ENCODE data around the gene KRTAP10-9.

DNA sequence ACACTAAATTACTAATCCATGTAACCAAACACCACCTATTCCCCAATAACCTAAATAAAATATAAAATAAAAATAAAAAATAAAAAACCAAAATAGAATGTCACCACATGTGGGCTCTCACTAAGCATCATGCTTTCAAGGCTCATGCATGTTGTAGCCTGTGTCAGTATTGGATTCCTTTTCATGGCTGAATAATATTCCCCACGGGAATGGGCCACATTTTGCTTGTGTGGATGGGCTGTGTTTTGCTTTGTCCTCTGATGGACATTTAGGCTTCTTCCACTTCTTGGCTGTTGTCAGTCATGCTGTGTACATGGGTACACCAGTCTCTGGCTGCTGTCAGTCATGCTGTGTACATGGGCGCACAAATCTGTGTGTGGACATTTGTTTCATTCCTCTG is 37.8 kb upstream of the KRTAP10-9 start:
- no peak for TF ChIP-seq GATA3 (IDR thresholded peaks at IDR 0.05; ENCODE audit: low read depth, low read length)
- no peak for TF ChIP-seq GATA2 (IDR thresholded peaks at IDR 0.05; ENCODE audit: low read depth, low read length)

Measured in SH-SY5Y (cell line).